Thyroid gland (tissue), 4 donors: ENCODE results near the gene PCLAF.

Experiments used
- CTCF ChIP-seq, 6 experiments: fragments of 200-600 bp in 3 of 6; fragments of 450-650 bp in 3 of 6; sonication (generic) in 3 of 6; IDR thresholded peaks; one replicate each; pipeline ENCODE4 v1.5.1; 2016 to 2019; ENCODE audit warnings: antibody characterized with exemption in 6 of 6, mild to moderate bottlenecking in 2 of 6, inconsistent platforms in 1 of 6, moderate library complexity in 1 of 6
- POLR2A ChIP-seq, 2 donors: fragments of 450-650 bp; IDR thresholded peaks; one replicate each; pipeline ENCODE4 v1.6.1; 2017; ENCODE audit warnings: antibody characterized with exemption in 2 of 2, mild to moderate bottlenecking in 2 of 2, moderate library complexity in 1 of 2

DNA sequence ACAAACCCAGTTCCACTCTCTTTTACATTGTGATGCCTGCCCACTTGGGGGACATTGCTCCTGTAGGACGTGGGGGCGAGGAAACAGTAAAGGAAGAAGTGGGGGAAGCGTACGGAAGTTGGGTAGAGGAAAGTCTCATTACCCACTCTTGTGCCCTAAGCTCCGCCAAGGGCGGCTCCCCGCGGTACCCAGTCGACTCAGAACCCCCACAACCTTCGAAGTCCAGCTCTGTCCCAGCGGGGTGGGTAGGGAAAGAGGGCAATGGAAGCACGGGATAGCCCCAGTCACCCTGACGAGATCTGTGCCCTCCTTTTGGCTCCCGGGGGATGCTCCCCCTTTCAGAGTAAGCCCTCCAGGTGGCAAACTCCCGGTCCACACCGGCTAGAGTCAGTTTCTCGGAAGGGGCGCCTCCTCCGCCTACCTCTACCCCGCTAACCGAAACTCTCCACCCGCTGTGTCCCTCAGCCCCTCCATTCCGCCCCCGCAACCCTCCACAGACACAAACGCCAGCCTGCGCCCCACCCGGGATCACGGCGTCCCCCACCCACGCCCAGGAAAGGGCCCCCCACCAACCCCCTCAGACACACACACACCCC lies 25.8 kb downstream of the PCLAF start:
- TF ChIP-seq POLR2A (IDR thresholded peaks at IDR 0.05) (no peak), CTCF (IDR thresholded peaks at IDR 0.05) (no peak)
